ENCODE data around the gene PCDHGC4.

The PCDHGC4 gene

GRCh38 chr5:141495453-141495811 is 10.6 kb downstream of the PCDHGC4 start:
- no peak overlapping the region for H3K4me3 ChIP-seq (ENCODE audit: low read depth, low read length)
- no peak for TF ChIP-seq CTCF (IDR thresholded peaks at IDR 0.05; ENCODE audit: low read depth, low read length)

GRCh38 chr5:141496038-141496437 is 11.2 kb downstream of the PCDHGC4 start:
- no peak for TF ChIP-seq CTCF (IDR thresholded peaks at IDR 0.05; ENCODE audit: low read depth, low read length)
- H3K4me3 ChIP-seq (ENCODE audit: low read depth, low read length), result no peak overlapping the region

- H3K4me3 ChIP-seq (ENCODE audit: low read depth, low read length), result no peak overlapping the region
- no peak for TF ChIP-seq CTCF (IDR thresholded peaks at IDR 0.05; ENCODE audit: low read depth, low read length)
These were observed 16.9 kb downstream of the PCDHGC4 start for GRCh38 chr5:141501761-141502160.

DNA sequence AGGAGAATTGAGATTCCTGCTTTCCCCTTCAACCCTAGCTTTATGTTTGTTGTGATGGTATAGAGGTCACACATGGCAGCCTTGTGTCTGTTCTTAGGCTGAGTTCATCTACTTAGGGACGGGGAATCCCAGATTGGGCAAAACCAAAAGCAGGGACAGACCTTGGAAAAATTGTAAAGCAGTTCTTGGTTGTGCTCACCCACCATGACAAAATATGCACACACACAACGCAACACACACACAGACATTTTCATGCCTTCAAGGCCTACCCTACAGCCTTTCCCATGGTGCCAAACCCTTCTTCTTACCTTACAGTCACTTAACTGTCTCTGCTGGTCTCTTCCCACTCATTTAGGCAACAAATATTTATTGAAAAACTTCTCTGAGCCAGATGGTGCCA is 18.9 kb downstream of the PCDHGC4 start:
- TF ChIP-seq CTCF (IDR thresholded peaks at IDR 0.05; ENCODE audit: low read depth, low read length), result no peak
- no peak overlapping the region for H3K4me3 ChIP-seq (ENCODE audit: low read depth, low read length)

GRCh38 chr5:141504216-141504615 is 19.4 kb downstream of the PCDHGC4 start:
- H3K4me3 ChIP-seq (ENCODE audit: low read depth, low read length), result no peak overlapping the region
- no peak for TF ChIP-seq CTCF (IDR thresholded peaks at IDR 0.05; ENCODE audit: low read depth, low read length)

GRCh38 chr5:141506381-141507155 is 21.7 kb downstream of the PCDHGC4 start:
- no peak overlapping the region for H3K4me3 ChIP-seq (ENCODE audit: low read depth, low read length)
- no peak for TF ChIP-seq CTCF (IDR thresholded peaks at IDR 0.05; ENCODE audit: low read depth, low read length)

GRCh38 chr5:141507387-141508091 is 22.7 kb downstream of the PCDHGC4 start:
- H3K4me3 ChIP-seq (ENCODE audit: low read depth, low read length), result no peak overlapping the region; the same call in 1 of the 2 replicates
- no peak for TF ChIP-seq CTCF (IDR thresholded peaks at IDR 0.05; ENCODE audit: low read depth, low read length)

Measured in WI38 (cell line).